GM21526 (cell line): ENCODE measurements around the gene SPAG7.

ENCODE experiments used
- ATAC-seq: cut with Tn5 transposase; IDR thresholded peaks from one replicate; pipeline ENCODE4 v1.9.1; 2021; ENCODE audit warnings: moderate library complexity; ENCODE audit not compliant: unreplicated experiment, low FRiP score

Gene SPAG7, protein sequence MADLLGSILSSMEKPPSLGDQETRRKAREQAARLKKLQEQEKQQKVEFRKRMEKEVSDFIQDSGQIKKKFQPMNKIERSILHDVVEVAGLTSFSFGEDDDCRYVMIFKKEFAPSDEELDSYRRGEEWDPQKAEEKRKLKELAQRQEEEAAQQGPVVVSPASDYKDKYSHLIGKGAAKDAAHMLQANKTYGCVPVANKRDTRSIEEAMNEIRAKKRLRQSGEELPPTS

GRCh38 chr17:4967539-4968485 is at the start of gene SPAG7:
Gene SPAG7 (minus strand): TSS chr17:4967817. CDS start chr17:4967804, 13 bp downstream.
- ATAC-seq: peak; percentile 56

GRCh38 chr17:5014357-5014756 is 46.7 kb upstream of the SPAG7 start:
- no peak for ATAC-seq

DNA sequence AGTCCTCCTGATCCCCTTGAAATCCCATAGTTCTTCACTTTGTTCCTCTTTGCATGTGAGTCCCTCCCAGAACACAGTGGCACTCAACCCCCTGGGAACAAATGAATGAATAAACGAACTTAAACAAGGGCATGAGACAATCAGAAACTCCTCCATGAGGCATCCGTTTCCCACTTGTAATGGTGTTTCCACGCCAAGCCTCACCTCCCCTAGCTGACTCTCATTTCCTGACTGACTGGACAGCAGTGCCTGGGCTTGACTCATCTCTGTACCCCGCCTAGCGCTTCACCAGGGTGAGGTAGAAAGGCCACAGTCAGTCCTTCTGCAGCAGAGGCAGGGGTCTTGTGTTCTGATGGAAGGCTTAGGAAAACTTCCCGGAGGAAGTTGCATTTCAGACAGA is 44.3 kb upstream of the SPAG7 start:
- no peak for ATAC-seq

DNA sequence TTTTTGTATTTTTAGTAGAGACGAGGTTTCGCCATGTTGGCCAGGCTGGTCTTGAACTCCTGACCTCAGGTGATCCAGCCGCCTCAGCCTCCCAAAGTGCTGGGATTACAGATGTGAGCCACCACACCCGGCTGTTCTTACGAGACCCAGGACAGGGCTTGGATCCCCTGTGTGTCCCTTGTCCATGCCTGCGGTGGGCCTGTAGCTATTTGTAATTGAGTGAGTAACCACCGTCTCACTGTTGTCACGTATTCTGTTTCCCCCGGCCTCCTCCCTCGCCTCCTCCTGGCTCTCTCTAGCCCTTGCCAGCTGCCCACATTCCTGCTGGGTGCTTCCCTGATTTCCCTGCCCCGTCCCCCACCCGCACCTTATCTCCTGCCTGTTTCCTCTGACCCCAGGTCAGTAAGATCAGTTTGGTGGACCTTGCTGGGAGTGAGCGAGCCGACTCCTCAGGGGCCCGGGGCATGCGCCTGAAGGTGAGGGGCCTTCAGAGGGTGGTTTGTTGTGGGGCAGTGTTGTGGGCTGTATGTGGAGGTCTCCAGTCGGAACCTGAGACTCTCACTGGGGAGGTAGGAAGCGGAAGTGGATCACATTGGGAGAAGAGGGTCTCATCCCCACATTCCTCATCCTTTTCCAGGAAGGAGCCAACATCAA is 35.7 kb upstream of the SPAG7 start:
- no peak for ATAC-seq

- no peak for ATAC-seq
Observed at GRCh38 chr17:5002121-5002788, 34.6 kb upstream of the SPAG7 start.

- ATAC-seq: no peak
Observed at GRCh38 chr17:5000237-5000639, 32.6 kb upstream of the SPAG7 start.

GRCh38 chr17:4999430-5000093 is 31.9 kb upstream of the SPAG7 start:
- ATAC-seq: no peak

DNA sequence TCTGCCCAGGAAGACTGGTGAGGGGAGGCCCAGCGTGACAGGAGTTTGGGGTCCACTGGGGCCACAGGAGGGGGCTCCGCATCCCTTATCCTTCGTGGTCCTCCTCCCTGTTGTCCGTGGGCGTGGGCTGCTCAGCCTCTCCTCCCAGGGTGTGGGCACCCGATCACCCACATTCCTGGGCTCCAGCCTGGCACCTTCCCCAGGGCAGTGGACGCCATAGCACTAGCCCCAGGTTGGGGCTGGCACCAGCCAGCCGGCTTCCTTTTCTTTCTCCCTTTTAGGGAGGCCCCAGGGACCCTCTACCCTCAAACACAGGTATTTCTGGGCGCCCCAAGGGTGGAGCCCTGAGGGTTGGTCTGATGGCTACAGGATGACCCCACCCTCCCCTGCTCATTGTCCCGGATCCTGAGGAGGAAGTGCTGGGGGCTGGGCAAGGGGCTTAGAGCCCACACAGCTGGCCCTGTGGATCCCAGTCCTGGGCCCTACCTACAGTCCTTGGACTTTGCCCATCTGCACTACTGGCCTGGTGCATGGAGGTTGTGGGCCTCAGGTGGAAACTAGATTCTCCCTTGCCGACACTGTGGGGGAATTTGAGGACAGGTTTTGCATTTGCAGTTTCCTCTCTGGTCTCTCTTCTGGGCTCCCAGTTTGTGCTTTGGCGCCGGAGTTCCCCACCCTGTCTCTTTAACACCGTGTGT is 31.3 kb upstream of the SPAG7 start:
- no peak for ATAC-seq

- no peak for ATAC-seq
Observed at GRCh38 chr17:4998027-4998731, 30.6 kb upstream of the SPAG7 start.

GRCh38 chr17:4997302-4998026 is 29.8 kb upstream of the SPAG7 start, which contains the start of the genes INCA1 and KIF1C:
Gene INCA1 (minus strand): TSS chr17:4997522. CDS start chr17:4994437, 3,085 bp downstream.
Gene KIF1C (plus strand): TSS chr17:4997950. CDS start chr17:5000247, 2,297 bp downstream.
- peak; percentile 74 for ATAC-seq

DNA sequence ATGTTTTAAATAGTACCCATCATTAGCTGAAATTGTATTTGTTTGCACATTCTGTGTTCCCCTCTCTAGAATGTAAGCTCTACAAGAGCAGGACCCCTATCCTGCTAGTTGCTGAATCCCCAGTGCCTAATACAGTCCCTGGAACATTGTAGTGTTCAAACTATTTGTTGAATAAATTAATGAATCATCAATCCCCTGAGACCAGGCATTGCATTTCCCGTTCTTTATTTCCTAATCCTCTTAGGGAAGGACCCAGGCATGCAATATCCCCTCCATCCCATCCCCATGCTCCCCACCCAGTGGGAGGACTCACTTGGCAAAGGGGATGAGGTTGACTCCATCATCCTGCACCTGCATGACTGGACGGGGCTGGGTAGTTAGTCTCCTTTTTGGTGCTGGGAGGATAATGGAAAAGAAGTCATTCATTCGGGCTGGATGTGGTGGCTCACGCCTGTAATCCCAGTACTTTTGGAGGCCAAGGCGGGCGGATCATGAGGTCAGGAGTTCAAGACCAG is 26.5 kb upstream of the SPAG7 start:
- no peak for ATAC-seq

GRCh38 chr17:4987767-4988567 is 20.4 kb upstream of the SPAG7 start:
- no peak for ATAC-seq

DNA sequence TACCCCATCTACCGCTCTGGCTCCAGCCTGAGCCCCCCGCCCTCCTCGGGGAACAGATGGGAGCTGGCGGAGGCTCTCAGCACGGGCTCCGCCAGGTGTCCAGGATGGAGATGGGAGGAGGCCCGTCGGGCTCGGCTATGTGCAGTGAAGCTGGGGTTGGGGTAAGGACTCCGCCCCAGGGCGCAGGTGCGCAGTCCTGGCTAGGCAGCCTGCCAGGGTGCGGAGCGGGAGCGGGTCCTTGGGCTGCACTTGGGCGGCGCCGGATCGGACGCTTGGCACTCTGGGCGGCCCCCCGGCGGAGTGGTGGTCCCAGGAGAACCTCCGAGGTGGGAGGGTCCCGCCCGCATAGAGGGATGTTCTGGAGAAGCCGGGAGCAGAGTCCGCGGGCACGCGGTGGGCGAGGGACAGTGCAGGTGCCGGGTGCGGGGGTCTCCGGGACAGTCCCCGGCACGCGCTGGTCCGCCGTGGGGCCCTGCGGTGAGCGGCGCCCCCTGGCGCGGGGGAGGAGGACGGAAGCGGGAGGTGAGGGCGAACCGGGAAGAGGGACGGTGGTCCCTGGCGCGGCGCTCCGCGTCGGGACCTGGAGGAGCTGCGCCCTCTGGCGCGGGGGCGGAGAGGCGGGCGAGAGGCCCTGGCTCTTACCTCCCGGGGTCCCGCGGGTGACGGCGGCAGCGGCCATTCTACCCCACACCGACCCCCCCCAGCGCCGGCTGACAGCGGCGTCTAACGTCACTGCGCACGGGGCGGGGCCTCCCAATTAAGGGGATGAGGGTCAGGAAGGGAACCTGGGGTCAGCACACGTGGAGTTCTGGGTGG is 19.5 kb upstream of the SPAG7 start, which contains the start of gene CAMTA2:
TSS of gene CAMTA2 (minus strand) at position 725 of the 816 bp plus-strand sequence. CDS start 1,453 bp downstream, outside the sequence.
- ATAC-seq: peak; percentile 49

DNA sequence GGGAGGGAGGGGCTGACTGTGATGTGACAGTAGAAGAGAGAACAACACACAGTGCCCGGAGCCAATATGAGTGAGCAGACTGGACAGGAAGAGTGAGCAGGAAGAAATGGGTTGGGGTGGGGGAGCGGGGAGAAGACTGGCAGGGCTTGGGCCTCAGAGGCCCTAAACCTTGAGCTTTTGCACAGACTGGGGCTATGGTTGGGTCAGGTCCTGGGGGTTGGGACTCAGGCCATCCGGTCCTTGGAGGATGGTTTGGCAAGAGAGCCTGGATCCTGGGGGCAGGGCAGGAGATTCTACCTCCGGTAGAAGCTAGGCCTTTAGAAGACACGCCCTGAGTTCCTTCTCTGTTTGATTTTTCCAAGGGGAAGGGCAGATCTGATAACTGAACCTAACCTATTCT is 18.8 kb upstream of the SPAG7 start:
- no peak for ATAC-seq

DNA sequence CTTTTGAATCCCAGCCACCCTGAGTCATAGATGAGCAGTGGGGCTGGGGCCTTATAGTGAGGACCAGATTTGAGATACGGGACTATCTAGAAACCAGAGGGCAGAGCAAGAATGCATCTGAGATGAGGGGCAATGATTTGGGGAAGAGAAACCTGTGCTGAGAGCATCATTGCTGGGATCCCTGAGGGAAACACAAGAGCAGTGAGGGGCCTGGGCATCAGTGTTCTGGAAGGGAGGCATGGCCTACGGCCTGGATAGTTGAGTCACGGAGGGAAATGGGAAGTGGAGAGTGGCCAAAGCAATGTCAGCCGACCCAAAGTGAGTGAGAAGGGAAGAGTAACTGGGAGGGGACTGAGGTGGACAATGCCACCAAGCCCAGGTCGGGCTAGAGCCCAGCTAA is 14.7 kb upstream of the SPAG7 start:
- ATAC-seq: no peak

DNA sequence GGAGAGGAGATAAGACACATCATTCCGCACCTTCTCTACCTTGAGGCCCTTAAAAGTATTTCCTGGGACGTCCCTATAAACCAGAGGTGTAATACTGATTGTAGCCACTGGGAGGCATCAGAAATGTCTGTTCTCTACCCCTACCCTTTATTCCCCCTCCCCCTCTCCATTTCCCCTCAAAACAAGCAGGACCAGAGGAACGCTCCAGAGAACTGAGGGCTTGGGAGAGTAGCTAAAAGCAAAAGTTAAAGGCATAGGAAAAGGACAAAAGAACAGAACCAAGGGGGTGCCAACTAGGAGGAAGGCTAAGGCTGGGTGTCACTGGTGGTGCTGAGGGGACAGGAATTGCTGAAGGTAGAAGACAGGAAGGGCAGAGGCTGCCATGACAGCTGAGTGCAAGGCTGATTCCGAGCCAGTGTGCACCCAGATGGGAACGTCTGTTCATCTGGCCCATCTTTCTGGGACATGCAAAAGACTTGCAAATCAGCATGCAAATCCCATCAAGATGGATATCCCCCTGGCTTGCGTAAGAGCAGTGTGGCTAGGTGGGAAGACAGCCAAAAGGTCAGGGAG is 13.1 kb upstream of the SPAG7 start:
- no peak for ATAC-seq
